Adipocyte (in vitro differentiated cells): Measurements from ENCODE around the gene VASH1.
"Not testable (repeated sequence)": the region's sequence is repeated elsewhere in the genome, so short reads cannot be mapped to it uniquely, and the experiment has no call there.

Experiments
- DNase-seq: peaks from one replicate; pipeline ENCODE4 v3.0.0-alpha.2; 2015; ENCODE audit warnings: low read depth
- H3K27me3 ChIP-seq: replicated peaks from 2 replicates; pipeline ENCODE4 v1.7.0; 2013; ENCODE audit warnings: mild to moderate bottlenecking, low read length, moderate library complexity; ENCODE audit not compliant: control insufficient read depth, insufficient read depth
- H3K36me3 ChIP-seq: 2 replicates; pipeline ENCODE4 v1.7.0; 2013; ENCODE audit warnings: low read length, mild to moderate bottlenecking, moderate library complexity; ENCODE audit not compliant: control insufficient read depth, insufficient read depth, severe bottlenecking
- H3K4me1 ChIP-seq: 2 replicates; pipeline ENCODE4 v1.7.0; 2013; ENCODE audit warnings: mild to moderate bottlenecking, low read length, moderate library complexity; ENCODE audit not compliant: control insufficient read depth, insufficient read depth
- H3K4me3 ChIP-seq: 2 replicates; pipeline ENCODE4 v1.7.0; 2013; ENCODE audit warnings: mild to moderate bottlenecking, low read length, moderate library complexity
- H3K9ac ChIP-seq: 2 replicates; pipeline ENCODE4 v1.7.0; 2013; ENCODE audit warnings: mild to moderate bottlenecking, low read length, moderate library complexity
- H3K9me3 ChIP-seq: 2 replicates; pipeline ENCODE4 v1.7.0; 2013; ENCODE audit warnings: mild to moderate bottlenecking, low read length, moderate library complexity; ENCODE audit not compliant: control insufficient read depth

VASH1 gene

DNA sequence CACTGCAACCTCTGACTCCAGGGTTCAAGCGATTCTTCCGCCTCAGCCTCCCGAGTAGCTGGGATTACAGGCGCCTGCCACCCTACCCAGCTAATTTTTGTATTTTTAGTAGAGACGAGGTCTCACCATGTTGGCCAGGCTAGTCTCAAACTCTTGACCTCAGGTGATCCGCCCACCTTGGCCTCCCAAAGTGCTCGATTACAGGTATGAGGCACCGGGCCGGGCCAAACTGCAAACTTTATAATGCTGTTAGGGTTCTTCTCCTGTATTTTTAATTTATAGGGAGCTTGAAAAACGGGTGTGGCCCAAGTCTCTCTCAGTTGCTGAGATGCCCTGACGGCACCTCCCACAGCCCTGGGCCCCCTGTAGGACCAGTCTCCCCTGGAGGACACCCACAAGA, 39.8 kb upstream of the VASH1 start:
- not testable (repeated sequence) for H3K4me3 ChIP-seq, DNase-seq, H3K9ac ChIP-seq, H3K27me3 ChIP-seq, H3K36me3 ChIP-seq, H3K9me3 ChIP-seq
- peaks cover 17% of the 10 kb centered on the region for H3K4me1 ChIP-seq

DNA sequence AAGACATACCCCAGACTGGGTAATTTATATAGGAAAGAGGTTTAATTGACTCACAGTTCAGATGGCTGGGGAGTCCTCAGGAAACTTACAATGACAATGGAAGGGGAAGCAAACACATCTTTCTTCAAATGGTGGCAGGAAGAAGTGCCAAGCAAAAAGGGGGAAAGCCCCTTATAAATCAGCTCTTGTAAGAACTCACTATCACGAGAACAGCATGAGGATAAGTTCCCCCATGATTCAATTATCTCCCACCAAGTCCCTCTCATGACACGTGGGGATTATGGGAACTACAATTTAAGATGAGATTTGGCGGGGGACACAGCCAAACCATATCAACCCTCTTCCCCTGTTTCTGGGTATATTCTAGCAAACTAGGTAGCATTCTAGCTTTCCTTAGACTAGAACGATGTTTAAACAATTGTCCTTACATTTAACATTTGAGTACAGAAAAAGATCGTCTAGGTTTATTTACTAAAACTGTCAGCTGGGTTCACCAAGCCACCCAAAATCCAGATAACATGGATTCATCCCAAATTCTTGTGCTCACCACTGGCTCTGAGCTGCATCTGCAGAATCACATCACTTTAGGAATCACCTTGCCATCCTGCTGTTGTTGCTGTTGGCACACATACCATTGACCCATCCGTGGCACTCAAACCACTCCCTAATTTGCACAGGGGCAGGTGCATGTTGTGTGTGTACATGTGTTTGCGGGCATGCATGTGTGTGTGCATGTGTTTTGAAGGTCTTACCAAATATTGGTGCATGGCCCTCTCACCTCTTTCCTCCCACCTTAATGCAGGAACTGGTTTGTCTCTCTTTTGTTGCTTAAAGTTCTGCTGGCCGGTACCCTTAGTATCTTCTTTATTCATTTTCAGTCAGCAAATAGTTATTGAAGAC, 36.4 kb upstream of the VASH1 start:
- H3K9me3 ChIP-seq, result no peaks in the 10 kb centered on the region
- H3K36me3 ChIP-seq, result no peaks in the 10 kb centered on the region
- DNase-seq, result no peak
- peaks cover 6% of the 10 kb centered on the region for H3K27me3 ChIP-seq
- H3K4me1 ChIP-seq, result peaks cover 10% of the 10 kb centered on the region
- no peak overlapping the region for H3K4me3 ChIP-seq
- H3K9ac ChIP-seq, result no peak overlapping the region

DNA sequence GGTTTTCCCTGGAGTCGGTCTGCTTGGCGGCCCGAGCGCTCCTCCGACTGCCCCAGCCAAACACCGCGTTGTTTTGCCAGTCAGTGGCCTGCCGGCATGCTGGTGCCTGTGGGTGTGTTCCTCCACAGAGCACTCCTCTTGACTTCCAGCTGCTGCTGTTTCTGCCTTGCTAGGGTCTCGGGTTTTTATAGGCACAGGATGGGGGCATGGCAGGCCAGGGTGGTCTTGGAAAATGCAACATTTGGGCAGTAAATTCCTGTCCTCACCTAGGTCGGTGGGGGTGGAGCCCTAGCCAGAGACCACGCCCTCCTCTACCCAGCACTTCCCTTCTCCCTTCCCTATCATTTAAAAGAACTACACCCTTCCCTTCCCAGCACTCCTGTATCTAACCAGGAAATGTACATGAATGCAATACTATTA, 34.7 kb upstream of the VASH1 start:
- H3K4me3 ChIP-seq, result no peak overlapping the region
- DNase-seq, result no peak
- H3K36me3 ChIP-seq, result no peaks in the 10 kb centered on the region
- H3K9ac ChIP-seq, result no peak overlapping the region
- H3K4me1 ChIP-seq, result no peaks in the 10 kb centered on the region
- peaks cover 14% of the 10 kb centered on the region for H3K27me3 ChIP-seq
- H3K9me3 ChIP-seq, result no peaks in the 10 kb centered on the region

DNA sequence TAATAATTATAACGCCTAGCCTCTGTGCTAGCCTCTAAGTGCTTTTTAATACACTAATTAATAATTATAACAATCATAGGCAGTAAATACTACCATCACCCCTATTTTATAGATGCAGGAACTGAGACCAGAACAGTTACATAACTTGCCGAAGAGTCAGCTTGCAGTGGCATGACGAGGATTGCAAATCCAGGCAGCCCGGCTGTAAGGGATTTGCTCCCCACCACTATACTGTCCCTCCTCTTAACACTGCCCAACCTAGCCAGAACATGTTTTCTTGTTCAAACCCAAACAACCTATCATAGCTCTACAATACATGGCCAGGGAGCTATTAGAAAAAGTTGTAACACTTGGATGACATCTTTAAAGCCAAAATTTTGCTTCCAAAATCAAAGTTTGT, 33.9 kb upstream of the VASH1 start:
- Histone ChIP-seq H3K9ac (no peak overlapping the region), H3K36me3 (no peaks in the 10 kb centered on the region), H3K9me3 (no peaks in the 10 kb centered on the region), H3K27me3 (peaks cover 14% of the 10 kb centered on the region), H3K4me3 (no peak overlapping the region), H3K4me1 (no peaks in the 10 kb centered on the region)
- DNase-seq, result no peak

DNA sequence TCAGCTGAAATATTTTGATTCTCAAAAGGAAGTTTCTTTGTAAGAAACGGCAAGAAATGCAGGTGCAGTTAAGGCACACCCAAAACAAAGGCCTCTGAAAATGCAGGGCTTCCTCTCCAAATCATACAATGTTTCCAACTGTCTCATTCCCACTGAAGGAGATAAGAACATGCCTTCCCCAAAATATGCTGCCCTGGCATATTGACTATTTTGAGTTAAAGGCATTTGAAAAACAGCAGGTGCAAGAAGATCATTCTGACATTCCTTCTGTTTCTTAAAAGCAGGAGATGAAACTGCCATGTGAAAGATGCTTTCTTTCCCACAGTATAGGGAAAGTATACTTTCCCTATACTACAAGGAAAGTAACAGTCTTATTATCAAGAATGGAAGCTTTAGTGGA, 33.4 kb upstream of the VASH1 start:
- no peaks in the 10 kb centered on the region for H3K9me3 ChIP-seq
- H3K9ac ChIP-seq, result no peak overlapping the region
- H3K27me3 ChIP-seq, result peaks cover 14% of the 10 kb centered on the region
- no peaks in the 10 kb centered on the region for H3K36me3 ChIP-seq
- H3K4me3 ChIP-seq, result no peak overlapping the region
- no peak for DNase-seq
- no peaks in the 10 kb centered on the region for H3K4me1 ChIP-seq

DNA sequence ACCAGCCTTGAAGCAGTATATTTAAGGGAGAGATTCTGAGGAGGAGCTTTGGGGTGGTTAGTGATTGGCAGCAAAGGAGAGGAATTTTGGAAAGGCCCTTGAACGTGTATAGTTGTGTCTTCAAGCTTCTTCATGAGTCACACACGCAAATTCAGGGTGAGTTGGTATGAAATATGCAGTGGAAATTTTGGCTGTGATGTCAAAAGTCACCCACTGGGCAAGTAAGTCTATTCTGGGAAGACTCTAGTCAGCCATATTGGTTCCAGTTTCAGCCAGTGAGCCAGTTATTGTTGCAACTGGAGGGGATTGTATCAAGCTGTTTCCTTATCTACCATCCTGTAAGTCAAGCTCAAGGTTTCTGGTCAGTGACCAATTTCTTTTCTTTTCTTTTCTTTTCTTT, 32.0 kb upstream of the VASH1 start:
- no peak for DNase-seq

DNA sequence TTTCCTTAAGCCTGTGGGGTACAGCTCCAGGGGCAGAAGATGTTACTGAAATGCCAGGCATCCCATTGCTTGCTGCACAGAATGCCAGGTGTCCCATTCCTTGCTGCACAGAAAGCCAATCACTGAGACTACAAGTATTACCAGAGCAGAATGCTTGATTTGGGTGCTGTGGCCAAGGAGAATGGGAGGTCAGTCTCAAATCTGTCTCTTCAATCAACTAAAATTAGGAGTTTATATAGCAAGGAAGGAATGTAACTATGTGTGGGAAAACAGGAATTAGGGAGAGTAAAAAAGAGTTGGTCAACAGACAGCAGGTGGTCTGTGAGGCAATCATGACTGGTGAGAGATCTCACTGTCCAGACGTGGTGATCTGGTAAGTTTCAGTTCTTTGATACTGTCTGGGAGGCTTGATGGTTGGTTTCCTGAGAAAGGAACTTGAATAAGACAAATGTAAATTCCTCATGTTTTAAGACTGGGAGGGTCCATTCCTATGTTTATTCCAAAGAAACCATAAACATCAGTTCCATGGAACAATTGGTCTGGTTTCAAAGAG, 31.2 kb upstream of the VASH1 start:
- Histone ChIP-seq H3K9me3 (no peaks in the 10 kb centered on the region), H3K9ac (no peak overlapping the region), H3K27me3 (peaks cover 10% of the 10 kb centered on the region), H3K4me1 (no peaks in the 10 kb centered on the region), H3K4me3 (no peak overlapping the region), H3K36me3 (no peaks in the 10 kb centered on the region)
- no peak for DNase-seq

More for the DNA sequence above, 32.0 kb upstream of the VASH1 start:
- peaks cover 14% of the 10 kb centered on the region for H3K27me3 ChIP-seq
- H3K4me3 ChIP-seq, result no peak overlapping the region
- H3K9me3 ChIP-seq, result no peaks in the 10 kb centered on the region
- H3K4me1 ChIP-seq, result no peaks in the 10 kb centered on the region
- no peaks in the 10 kb centered on the region for H3K36me3 ChIP-seq
- no peak overlapping the region for H3K9ac ChIP-seq

DNA sequence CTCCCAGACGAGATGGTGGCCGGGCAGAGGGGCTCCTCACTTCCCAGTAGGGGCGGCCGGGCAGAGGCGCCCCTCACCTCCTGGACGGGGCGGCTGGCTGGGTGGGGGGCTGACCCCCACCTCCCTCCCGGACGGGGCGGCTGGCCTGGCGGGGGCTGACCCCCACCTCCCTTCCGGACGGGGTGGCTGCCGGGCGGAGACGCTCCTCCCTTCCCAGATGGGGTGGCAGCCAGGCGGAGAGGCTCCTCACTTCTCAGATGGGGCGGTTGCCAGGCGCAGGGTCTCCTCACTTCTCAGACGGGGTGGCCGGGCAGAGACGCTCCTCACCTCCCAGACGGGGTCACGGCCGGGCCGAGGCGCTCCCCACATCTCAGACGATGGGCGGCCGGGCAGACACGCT, 26.8 kb upstream of the VASH1 start:
- H3K4me1 ChIP-seq, H3K9me3 ChIP-seq, H3K27me3 ChIP-seq, H3K9ac ChIP-seq, DNase-seq, H3K4me3 ChIP-seq, H3K36me3 ChIP-seq: not testable (repeated sequence)

DNA sequence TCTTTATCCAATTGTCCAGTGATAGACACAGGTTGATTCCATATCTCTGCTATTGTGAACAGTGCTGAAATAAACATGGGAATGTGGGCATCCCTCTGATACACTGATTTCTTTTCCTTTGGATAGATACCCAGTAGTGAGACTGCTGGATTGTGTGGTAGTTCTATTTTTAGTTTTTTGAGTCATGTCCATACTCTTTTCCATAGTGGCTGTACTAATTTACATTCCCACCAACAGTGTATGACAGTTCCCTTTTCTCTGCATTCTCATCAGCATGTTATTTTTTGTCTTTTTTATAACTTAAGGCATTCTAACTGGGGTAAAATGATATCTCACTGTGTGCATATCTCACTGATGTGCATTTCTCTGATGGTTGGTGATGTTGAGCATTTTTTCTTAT, 24.8 kb upstream of the VASH1 start:
- H3K4me1 ChIP-seq, result no peaks in the 10 kb centered on the region
- peaks cover 15% of the 10 kb centered on the region for H3K9me3 ChIP-seq
- H3K4me3 ChIP-seq, result no peak overlapping the region
- no peaks in the 10 kb centered on the region for H3K27me3 ChIP-seq
- H3K36me3 ChIP-seq, result no peaks in the 10 kb centered on the region
- no peak for DNase-seq
- H3K9ac ChIP-seq, result no peak overlapping the region

DNA sequence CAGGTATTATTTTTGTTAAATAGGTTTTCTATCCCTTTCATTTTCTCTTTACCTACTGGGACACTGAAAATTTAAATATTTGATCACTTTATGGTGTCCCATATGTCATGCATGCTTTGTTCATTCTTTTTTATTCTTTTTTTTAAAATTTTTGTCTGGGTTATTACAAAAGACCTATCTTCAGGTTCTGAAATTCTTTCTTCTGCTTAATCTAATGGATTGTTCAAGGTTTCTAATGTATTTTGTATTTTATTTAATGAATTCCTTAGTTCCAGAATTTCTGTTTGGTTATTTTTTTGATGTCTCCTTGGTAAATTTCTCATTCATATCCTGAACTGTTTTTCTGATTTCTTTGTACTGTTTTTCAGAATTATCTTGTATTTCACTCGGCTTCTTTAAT, 20.2 kb upstream of the VASH1 start:
- peaks cover 15% of the 10 kb centered on the region for H3K9me3 ChIP-seq

DNA sequence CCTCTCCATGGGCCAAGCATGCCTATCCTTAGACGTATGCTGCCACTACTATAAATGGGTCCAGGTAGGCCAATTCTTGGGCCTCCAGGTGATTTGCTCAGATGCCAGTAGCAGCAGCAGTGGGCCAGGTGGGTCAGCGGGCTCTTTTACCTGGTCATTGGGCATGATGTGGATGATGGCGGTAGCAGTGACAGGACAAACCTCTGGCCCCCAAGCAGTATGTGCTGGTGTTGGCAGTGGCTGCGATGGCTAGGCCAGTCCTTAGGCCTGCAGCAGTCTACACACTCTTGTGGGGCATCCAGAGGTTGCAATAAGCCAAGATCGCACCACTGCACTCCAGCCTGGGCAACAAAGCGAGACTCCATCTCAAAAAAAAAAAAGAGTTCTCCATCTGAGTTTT, 19.1 kb upstream of the VASH1 start:
- Histone ChIP-seq H3K27me3 (no peaks in the 10 kb centered on the region), H3K4me3 (no peak overlapping the region), H3K9me3 (peaks cover 15% of the 10 kb centered on the region), H3K36me3 (no peaks in the 10 kb centered on the region), H3K4me1 (no peaks in the 10 kb centered on the region), H3K9ac (no peak overlapping the region)
- no peak for DNase-seq

More for the DNA sequence above, 20.2 kb upstream of the VASH1 start:
- Histone ChIP-seq H3K9ac (no peak overlapping the region), H3K36me3 (no peaks in the 10 kb centered on the region), H3K4me1 (no peaks in the 10 kb centered on the region), H3K4me3 (no peak overlapping the region), H3K27me3 (no peaks in the 10 kb centered on the region)
- no peak for DNase-seq
